Panc1 (cell line): ENCODE results near the gene CAP1. TPM values are rescaled to one million over a fixed set of nuclear protein-coding genes. Genes with fewer than 3 reads are reported as not detected.

Experiments used
- ATAC-seq: fragments of 200-7000 bp; cut with Tn5 transposase; 2 replicates; pipeline ENCODE4 v1.9.1; 2020; ENCODE audit warnings: mild to moderate bottlenecking, moderate library complexity
- BruUV-seq: library from RNA; stranded (reverse); fragments of 400-500 nt; replicated peaks from 2 replicates; lab custom pipeline; 2021; lab: Mats Ljungman, UMichigan
- CTCF ChIA-PET: fragments of 300-600 bp; sonication (Branson Sonifier 250); formaldehyde crosslinking; loops from one replicate; lab custom pipeline; 2022; ENCODE audit warnings: antibody characterized with exemption; lab: Charles Lee
- POLR2A ChIA-PET: fragments of 300-600 bp; sonication (Branson Sonifier 250); formaldehyde crosslinking; loops from one replicate; lab custom pipeline; 2022; ENCODE audit warnings: antibody characterized with exemption; lab: Charles Lee
- DNase-seq: peaks from one replicate; pipeline ENCODE4 v3.0.0-alpha.2; 2010; ENCODE audit warnings: low read depth, low spot score
- H3K27ac ChIP-seq: 2 replicates; pipeline ENCODE4 v1.5.1; 2011; ENCODE audit warnings: mild to moderate bottlenecking, low read length, inconsistent platforms
- H3K27me3 ChIP-seq: fragments of 200-500 bp; sonication (Bioruptor generic); 2 replicates; pipeline ENCODE4 v1.6.0; 2014; ENCODE audit warnings: low read length, inconsistent platforms; ENCODE audit not compliant: control insufficient read depth, insufficient read depth
- H3K36me3 ChIP-seq: fragments of 200-500 bp; sonication (Bioruptor generic); 2 replicates; pipeline ENCODE4 v1.5.1; 2014; ENCODE audit warnings: inconsistent platforms, mild to moderate bottlenecking, low read length, moderate library complexity; ENCODE audit not compliant: control insufficient read depth, insufficient read depth
- H3K4me1 ChIP-seq: 2 replicates; pipeline ENCODE4 v1.5.1; 2011; ENCODE audit warnings: inconsistent platforms, mild to moderate bottlenecking, low read length, moderate library complexity; ENCODE audit not compliant: control insufficient read depth, insufficient read depth
- H3K4me3 ChIP-seq, 2 experiments: 2 replicates each; pipeline ENCODE4 v1.5.1; 2011 to 2012; ENCODE audit warnings: low read depth in 2 of 2, low read length in 2 of 2, mild to moderate bottlenecking in 2 of 2, inconsistent platforms in 1 of 2, moderate library complexity in 1 of 2
- H3K9me3 ChIP-seq: fragments of 200-500 bp; sonication (Bioruptor generic); 2 replicates; pipeline ENCODE4 v1.5.1; 2014; ENCODE audit warnings: low read depth, mild to moderate bottlenecking, inconsistent platforms, low read length, moderate library complexity; ENCODE audit not compliant: control insufficient read depth, insufficient read depth
- POLR2AphosphoS5 ChIP-seq: IDR thresholded peaks from 2 replicates; pipeline ENCODE4 v1.6.1; 2012; ENCODE audit warnings: mild to moderate bottlenecking, low read depth, low read length, moderate library complexity
- SIN3A ChIP-seq: IDR thresholded peaks from 2 replicates; pipeline ENCODE4 v1.6.1; 2012; ENCODE audit warnings: low read depth, mild to moderate bottlenecking, low read length, moderate library complexity, borderline replicate concordance; ENCODE audit not compliant: insufficient read depth
- TCF7L2 ChIP-seq: IDR thresholded peaks from 2 replicates; pipeline ENCODE4 v1.6.1; 2011; ENCODE audit warnings: mild to moderate bottlenecking, low read depth, low read length, inconsistent platforms
- in situ Hi-C: cut with HindIII; loops from 2 replicates; pipeline ENCODE4 v1.10.0; 2016; ENCODE audit warnings: low sequenced_read_pairs, low pct_unique_long_range_greater_than_20kb
- intact Hi-C: fragments of 100-400 bp; cut with micrococcal nuclease; formaldehyde crosslinking; loops from one replicate; pipeline ENCODE4 v1.10.0; 2022; ENCODE audit not compliant: unreplicated experiment
- total RNA-seq: library from RNA; stranded (reverse); gene quantifications from one replicate; pipeline ENCODE4 v1.2.1, GENCODE V29; 2021; ENCODE audit not compliant: unreplicated experiment
- TF ChIP-seq, protein P1 (sequence below): fragments of 450-650 bp; IDR thresholded peaks from 2 replicates; pipeline ENCODE4 v1.5.1; 2017; ENCODE audit warnings: mild to moderate bottlenecking
- TF ChIP-seq, protein P2 (sequence below), 2 experiments: IDR thresholded peaks; 2 replicates each; pipeline ENCODE4 v1.6.1; 2011 to 2012; ENCODE audit warnings: low read depth in 2 of 2, control low read depth in 1 of 2, low read length in 1 of 2, mild to moderate bottlenecking in 1 of 2, moderate library complexity in 1 of 2; ENCODE audit not compliant: insufficient read depth in 1 of 2

The CAP1 gene
- total RNA-seq, 1 experiment from 2014 or later, result 463 TPM

DNA sequence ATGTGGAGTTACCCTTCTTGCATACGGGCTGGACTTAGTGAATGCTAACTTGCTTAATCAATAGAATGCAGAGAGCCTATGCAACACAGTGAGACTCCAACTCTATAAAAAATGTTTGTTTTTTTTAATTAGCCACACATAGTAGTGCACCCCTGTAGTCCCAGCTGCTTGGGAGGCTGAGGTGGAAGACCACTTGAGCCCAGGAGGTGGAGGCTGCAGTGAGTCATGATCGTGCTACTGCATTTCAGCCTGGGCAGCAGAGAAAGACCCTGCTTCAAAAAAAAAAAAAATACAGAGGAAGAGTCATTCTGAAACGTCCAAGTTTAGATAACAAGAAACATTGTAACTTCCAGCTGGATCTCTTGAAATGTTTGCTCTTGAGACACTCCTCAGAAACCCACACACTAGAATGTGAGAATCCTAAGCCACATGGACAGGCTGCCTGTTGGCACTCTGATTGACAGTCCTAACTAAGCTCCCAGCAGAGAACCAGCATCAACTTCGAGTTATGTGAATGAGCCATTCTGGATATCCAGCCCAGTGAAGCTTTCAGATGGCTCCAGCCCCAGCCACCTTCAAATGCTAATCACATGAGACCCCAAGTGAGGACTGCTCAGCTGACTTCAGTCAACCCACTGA, 20.0 kb upstream of the CAP1 start:
- ATAC-seq (no peak), DNase-seq (no peak)
- ChIA-PET CTCF (no interaction called here), POLR2A (interaction anchor here (0.6 to 0.7 kb wide), 2 partner anchors 17 to 74 kb away, joined by 4 to 5 read pairs; no protein-coding TSS in a partner anchor)
- no peak overlapping the region for H3K27ac ChIP-seq
- no peaks in the 10 kb centered on the region for H3K4me1 ChIP-seq
- no peaks in the 10 kb centered on the region for H3K27me3 ChIP-seq
- no TSS peak for BruUV-seq
- intact Hi-C loops, result no loop called here
- TF ChIP-seq, protein P1, sequence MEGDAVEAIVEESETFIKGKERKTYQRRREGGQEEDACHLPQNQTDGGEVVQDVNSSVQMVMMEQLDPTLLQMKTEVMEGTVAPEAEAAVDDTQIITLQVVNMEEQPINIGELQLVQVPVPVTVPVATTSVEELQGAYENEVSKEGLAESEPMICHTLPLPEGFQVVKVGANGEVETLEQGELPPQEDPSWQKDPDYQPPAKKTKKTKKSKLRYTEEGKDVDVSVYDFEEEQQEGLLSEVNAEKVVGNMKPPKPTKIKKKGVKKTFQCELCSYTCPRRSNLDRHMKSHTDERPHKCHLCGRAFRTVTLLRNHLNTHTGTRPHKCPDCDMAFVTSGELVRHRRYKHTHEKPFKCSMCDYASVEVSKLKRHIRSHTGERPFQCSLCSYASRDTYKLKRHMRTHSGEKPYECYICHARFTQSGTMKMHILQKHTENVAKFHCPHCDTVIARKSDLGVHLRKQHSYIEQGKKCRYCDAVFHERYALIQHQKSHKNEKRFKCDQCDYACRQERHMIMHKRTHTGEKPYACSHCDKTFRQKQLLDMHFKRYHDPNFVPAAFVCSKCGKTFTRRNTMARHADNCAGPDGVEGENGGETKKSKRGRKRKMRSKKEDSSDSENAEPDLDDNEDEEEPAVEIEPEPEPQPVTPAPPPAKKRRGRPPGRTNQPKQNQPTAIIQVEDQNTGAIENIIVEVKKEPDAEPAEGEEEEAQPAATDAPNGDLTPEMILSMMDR, result no peak
- TF ChIP-seq TCF7L2, result no peak
- no peak for TF ChIP-seq POLR2AphosphoS5
- TF ChIP-seq, protein P2, sequence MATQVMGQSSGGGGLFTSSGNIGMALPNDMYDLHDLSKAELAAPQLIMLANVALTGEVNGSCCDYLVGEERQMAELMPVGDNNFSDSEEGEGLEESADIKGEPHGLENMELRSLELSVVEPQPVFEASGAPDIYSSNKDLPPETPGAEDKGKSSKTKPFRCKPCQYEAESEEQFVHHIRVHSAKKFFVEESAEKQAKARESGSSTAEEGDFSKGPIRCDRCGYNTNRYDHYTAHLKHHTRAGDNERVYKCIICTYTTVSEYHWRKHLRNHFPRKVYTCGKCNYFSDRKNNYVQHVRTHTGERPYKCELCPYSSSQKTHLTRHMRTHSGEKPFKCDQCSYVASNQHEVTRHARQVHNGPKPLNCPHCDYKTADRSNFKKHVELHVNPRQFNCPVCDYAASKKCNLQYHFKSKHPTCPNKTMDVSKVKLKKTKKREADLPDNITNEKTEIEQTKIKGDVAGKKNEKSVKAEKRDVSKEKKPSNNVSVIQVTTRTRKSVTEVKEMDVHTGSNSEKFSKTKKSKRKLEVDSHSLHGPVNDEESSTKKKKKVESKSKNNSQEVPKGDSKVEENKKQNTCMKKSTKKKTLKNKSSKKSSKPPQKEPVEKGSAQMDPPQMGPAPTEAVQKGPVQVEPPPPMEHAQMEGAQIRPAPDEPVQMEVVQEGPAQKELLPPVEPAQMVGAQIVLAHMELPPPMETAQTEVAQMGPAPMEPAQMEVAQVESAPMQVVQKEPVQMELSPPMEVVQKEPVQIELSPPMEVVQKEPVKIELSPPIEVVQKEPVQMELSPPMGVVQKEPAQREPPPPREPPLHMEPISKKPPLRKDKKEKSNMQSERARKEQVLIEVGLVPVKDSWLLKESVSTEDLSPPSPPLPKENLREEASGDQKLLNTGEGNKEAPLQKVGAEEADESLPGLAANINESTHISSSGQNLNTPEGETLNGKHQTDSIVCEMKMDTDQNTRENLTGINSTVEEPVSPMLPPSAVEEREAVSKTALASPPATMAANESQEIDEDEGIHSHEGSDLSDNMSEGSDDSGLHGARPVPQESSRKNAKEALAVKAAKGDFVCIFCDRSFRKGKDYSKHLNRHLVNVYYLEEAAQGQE (IDR thresholded peaks at IDR 0.05; ENCODE audit: insufficient read depth in 1 of 2, low read depth in 2 of 2, low read length in 1 of 2), result no peak
- TF ChIP-seq SIN3A, result no peak
- in situ Hi-C loops, result no loop called here
- no peaks in the 10 kb centered on the region for H3K36me3 ChIP-seq
- H3K9me3 ChIP-seq, result peaks cover 5% of the 10 kb centered on the region; the same call in 1 of the 2 replicates
- H3K4me3 ChIP-seq, result no peak overlapping the region

DNA sequence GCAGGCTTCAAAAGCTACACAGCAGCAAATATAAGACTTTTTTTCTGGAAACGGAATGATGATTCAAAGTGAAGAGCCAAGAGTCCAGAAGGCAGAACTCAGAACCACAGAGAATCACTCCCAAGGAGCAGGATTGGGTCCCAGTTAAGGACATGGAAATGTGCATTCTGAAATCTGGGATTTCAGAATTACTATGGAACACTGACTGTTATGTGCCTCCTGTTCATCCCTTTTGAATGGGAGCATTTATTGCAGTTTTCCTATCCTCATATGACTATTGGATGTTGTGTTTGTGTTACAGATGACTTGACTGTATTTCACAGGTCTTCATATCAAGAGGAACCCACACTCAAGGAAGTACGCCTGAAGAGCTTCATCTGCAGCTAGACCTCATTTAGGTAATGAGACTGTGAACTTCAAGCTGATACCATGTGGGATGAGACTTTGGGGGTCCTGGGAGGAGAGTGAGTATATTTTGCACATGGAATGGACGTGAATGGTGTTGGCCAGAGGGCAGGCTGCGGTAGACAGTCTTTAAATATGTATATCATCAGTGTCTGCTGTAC, 17.1 kb upstream of the CAP1 start:
- Histone ChIP-seq H3K36me3 (no peaks in the 10 kb centered on the region), H3K27me3 (0 out of 2 replicates have a peak, but pooled peaks cover under 1% of the 10 kb centered on the region), H3K4me1 (no peaks in the 10 kb centered on the region), H3K27ac (no peak overlapping the region), H3K4me3 (no peak overlapping the region), H3K9me3 (peaks cover 5% of the 10 kb centered on the region; the same call in 1 of the 2 replicates)
- in situ Hi-C loops, result no loop called here
- no TSS peak for BruUV-seq
- intact Hi-C loops, result no loop called here
- no peak for ATAC-seq
- CTCF ChIA-PET, result interaction anchor here (0.7 kb wide), 1 partner anchor 160 kb away, joined by 3 read pairs; no protein-coding TSS in a partner anchor
- POLR2A ChIA-PET, result no interaction called here
- TF ChIP-seq SIN3A, result no peak
- TF ChIP-seq, protein P2 (IDR thresholded peaks at IDR 0.05; ENCODE audit: insufficient read depth in 1 of 2, low read depth in 2 of 2, low read length in 1 of 2), result no peak
- TF ChIP-seq, protein P1, result no peak
- no peak for TF ChIP-seq POLR2AphosphoS5
- TF ChIP-seq TCF7L2, result no peak
- no peak for DNase-seq
